Left lung (tissue), 10 donors: ENCODE measurements around the gene KRTAP4-16. TPM values are rescaled to one million over a fixed set of nuclear protein-coding genes. Genes with fewer than 3 reads are reported as not detected.
"Not testable (repeated sequence)": the region's sequence is repeated elsewhere in the genome, so short reads cannot be mapped to it uniquely, and the experiment has no call there.

Experiments used
- ATAC-seq: fragments of 200-7000 bp; cut with Tn5 transposase; one replicate; pipeline ENCODE4 v1.9.1; 2020; ENCODE audit warnings: moderate library complexity
- DNase-seq, 4 donors: peaks; one replicate each; pipeline ENCODE4 v3.0.0-alpha.2; 2013 to 2020
- H3K27ac ChIP-seq, 2 donors: fragments of 200-600 bp; sonication (generic) in 1 of 2; one replicate each; pipeline versions ENCODE4 v1.5.0 to v1.8.0; 2020 to 2021
- H3K27me3 ChIP-seq, 2 donors: fragments of 200-600 bp; sonication (generic) in 1 of 2; one replicate each; pipeline versions ENCODE4 v1.5.0 to v1.8.0; 2020 to 2021
- H3K36me3 ChIP-seq, 2 donors: fragments of 200-600 bp; sonication (generic) in 1 of 2; one replicate each; pipeline versions ENCODE4 v1.5.0 to v1.8.0; 2020 to 2021
- H3K4me1 ChIP-seq, 2 donors: fragments of 200-600 bp; one replicate each; pipeline ENCODE4 v1.8.0; 2021
- H3K4me3 ChIP-seq, 2 donors: fragments of 200-600 bp; sonication (generic) in 1 of 2; one replicate each; pipeline versions ENCODE4 v1.5.0 to v1.8.0; 2020 to 2021; ENCODE audit warnings: mild to moderate bottlenecking in 1 of 2
- H3K9me3 ChIP-seq, 2 donors: fragments of 200-600 bp; sonication (generic) in 1 of 2; one replicate each; pipeline versions ENCODE4 v1.5.0 to v1.8.0; 2020 to 2021
- intact Hi-C, 2 donors: fragments of 100-400 bp; cut with DNase I; formaldehyde crosslinking; loops; one replicate each; pipeline versions ENCODE4 v1.11.2 to v1.14.2; 2022
- polyA plus RNA-seq, 6 donors: library from polyadenylated mRNA; unstranded; fragments of 120-200 nt; gene quantifications; one replicate each; pipeline ENCODE4 v1.2.1, GENCODE V29; 2013; ENCODE audit not compliant: insufficient read length in 6 of 6
- total RNA-seq, 2 donors: library from RNA; stranded (reverse); fragmentation: NEBNext Ultra II Directional; extraction: Animal tissue kit (Norgen Biotek cat#: 25700); gene quantifications; one replicate each; pipeline ENCODE4 v1.2.1, GENCODE V29; 2021
- TF ChIP-seq, protein P1 (sequence below), 2 donors: fragments of 200-600 bp; sonication (generic) in 1 of 2; IDR thresholded peaks; one replicate each; pipeline versions ENCODE4 v1.5.0 to v1.8.0; 2021; ENCODE audit warnings: antibody characterized with exemption in 2 of 2
- donor health status: DM: no; HTN: yes; CAD: no.
- donor health status: DM: no; HTN: no; CAD: no.

The KRTAP4-16 gene
- total and polyA plus RNA-seq, 8 donors = not detected

GRCh38 chr17:41107941-41108450 lies 6.0 kb upstream of the KRTAP4-16 start:
- Histone ChIP-seq H3K4me1 (no peaks in the 10 kb centered on the region), H3K27me3 (no peaks in the 10 kb centered on the region), H3K9me3 (no peaks in the 10 kb centered on the region), H3K36me3 (no peaks in the 10 kb centered on the region), H3K27ac (no peak overlapping the region), H3K4me3 (no peak overlapping the region)
- no peak for ATAC-seq
- no peak for DNase-seq
- intact Hi-C loops = no loop called here
- TF ChIP-seq, protein P1, sequence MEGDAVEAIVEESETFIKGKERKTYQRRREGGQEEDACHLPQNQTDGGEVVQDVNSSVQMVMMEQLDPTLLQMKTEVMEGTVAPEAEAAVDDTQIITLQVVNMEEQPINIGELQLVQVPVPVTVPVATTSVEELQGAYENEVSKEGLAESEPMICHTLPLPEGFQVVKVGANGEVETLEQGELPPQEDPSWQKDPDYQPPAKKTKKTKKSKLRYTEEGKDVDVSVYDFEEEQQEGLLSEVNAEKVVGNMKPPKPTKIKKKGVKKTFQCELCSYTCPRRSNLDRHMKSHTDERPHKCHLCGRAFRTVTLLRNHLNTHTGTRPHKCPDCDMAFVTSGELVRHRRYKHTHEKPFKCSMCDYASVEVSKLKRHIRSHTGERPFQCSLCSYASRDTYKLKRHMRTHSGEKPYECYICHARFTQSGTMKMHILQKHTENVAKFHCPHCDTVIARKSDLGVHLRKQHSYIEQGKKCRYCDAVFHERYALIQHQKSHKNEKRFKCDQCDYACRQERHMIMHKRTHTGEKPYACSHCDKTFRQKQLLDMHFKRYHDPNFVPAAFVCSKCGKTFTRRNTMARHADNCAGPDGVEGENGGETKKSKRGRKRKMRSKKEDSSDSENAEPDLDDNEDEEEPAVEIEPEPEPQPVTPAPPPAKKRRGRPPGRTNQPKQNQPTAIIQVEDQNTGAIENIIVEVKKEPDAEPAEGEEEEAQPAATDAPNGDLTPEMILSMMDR (IDR thresholded peaks at IDR 0.05) = no peak

GRCh38 chr17:41105347-41105746 lies 3.3 kb upstream of the KRTAP4-16 start, which contains the start of gene KRTAP4-9:
Gene KRTAP4-9, plus strand, starts transcription at chr17:41105389. Its CDS starts 0 bp downstream, at chr17:41105389.
- H3K9me3 ChIP-seq, H3K4me3 ChIP-seq, ATAC-seq, H3K36me3 ChIP-seq, intact Hi-C loops, H3K27me3 ChIP-seq, H3K4me1 ChIP-seq, H3K27ac ChIP-seq, DNase-seq: not testable (repeated sequence)

DNA sequence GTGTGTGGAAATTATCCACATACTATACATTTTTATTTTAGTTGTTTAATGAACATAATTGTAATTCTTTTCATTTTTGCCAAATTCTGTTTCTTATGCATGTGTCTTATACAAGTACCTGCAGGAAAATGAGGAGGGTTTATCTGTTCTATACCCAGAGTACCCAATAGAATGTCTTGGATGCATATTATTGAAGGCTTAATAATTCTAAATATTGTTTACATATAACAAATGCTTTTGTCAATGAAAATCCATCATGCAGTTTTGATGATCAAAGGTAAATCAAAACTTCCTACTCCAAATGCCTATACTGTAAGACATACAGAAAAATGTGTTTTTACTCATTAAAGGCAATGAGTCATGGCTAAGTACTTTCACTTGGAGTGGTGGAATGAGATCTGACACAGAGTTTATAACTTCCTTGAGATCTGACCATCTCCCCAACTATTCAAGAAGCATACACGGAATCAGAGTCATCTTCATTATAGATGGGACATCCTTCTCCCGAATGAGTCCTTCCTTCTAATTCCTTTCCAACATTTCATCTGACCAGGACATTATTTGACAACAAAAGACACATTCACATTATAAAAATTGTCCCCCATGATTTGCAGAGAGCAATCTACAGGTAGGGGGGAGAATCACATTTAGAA lies 2.5 kb upstream of the KRTAP4-16 start:
- intact Hi-C loops, H3K4me3 ChIP-seq, H3K27ac ChIP-seq, DNase-seq, H3K9me3 ChIP-seq, H3K4me1 ChIP-seq, H3K27me3 ChIP-seq, H3K36me3 ChIP-seq: not testable (repeated sequence)
- peak; percentile 71 for ATAC-seq

DNA sequence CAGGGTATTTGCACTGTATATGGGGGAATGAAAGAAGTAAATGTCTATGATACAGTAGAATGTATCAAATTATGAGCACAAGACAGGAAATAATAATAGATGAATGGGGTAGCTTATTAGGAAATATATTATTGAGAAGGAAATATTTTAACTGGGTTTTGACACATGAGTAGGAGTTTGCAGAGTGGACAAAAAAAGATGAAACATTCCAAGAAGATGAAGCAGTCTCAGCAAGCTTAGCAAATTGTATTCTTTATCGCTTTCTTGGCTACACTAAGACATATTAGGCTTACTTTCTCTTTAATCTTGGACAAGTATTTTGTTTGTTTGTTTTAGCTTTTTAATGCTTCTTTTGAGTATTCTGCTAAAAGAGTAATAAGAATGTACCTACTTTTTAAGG lies 1.9 kb upstream of the KRTAP4-16 start:
- Histone ChIP-seq H3K9me3 (no peaks in the 10 kb centered on the region), H3K36me3 (no peaks in the 10 kb centered on the region), H3K4me1 (no peaks in the 10 kb centered on the region), H3K27me3 (no peaks in the 10 kb centered on the region), H3K27ac (no peak overlapping the region), H3K4me3 (no peak overlapping the region)
- no peak for DNase-seq
- TF ChIP-seq, protein P1 (IDR thresholded peaks at IDR 0.05) = no peak
- intact Hi-C loops = no loop called here
- ATAC-seq = no peak

- DNase-seq, H3K4me1 ChIP-seq, H3K36me3 ChIP-seq, H3K27me3 ChIP-seq, H3K27ac ChIP-seq, H3K9me3 ChIP-seq, H3K4me3 ChIP-seq, intact Hi-C loops, ATAC-seq: not testable (repeated sequence)
Observed at GRCh38 chr17:41099682-41100480, 2.1 kb downstream of the KRTAP4-16 start.

GRCh38 chr17:41098481-41098880 lies 3.5 kb downstream of the KRTAP4-16 start:
- ATAC-seq = no peak
- no peaks in the 10 kb centered on the region for H3K4me1 ChIP-seq
- H3K9me3 ChIP-seq = no peaks in the 10 kb centered on the region
- intact Hi-C loops = no loop called here
- no peak overlapping the region for H3K4me3 ChIP-seq
- TF ChIP-seq, protein P1 (IDR thresholded peaks at IDR 0.05) = no peak
- no peaks in the 10 kb centered on the region for H3K36me3 ChIP-seq
- no peak overlapping the region for H3K27ac ChIP-seq
- no peak for DNase-seq
- peaks cover 0 to 9% of the 10 kb centered on the region in 2 donors for H3K27me3 ChIP-seq
